ENCODE data around the gene MICAL3. TPM values are rescaled to one million over a fixed set of nuclear protein-coding genes. Genes with fewer than 3 reads are reported as not detected.
"Not testable (repeated sequence)": the region's sequence is repeated elsewhere in the genome, so short reads cannot be mapped to it uniquely, and the experiment has no call there.

MICAL3 gene
- total RNA-seq, 1 donor from 2014 or later, result 28.2 TPM

DNA sequence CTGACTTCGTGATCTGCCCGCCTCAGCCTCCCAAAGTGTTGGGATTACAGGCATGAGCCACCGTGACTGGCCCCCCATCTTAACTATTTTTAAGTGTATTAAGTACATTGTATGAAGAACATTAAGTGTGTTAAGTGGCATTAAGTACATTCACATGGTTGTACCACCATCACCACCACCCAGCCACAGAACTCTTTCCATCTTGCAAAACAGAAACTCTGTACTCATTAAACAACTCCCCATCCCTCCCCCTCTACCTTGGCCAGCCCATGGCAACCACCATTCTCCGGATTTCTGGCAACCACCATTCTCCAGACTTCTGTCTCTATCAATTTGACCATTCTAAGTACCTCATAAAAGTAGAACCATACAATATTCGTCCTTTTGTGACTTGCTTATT is 35.6 kb upstream of the MICAL3 start:
- no peak for DNase-seq

DNA sequence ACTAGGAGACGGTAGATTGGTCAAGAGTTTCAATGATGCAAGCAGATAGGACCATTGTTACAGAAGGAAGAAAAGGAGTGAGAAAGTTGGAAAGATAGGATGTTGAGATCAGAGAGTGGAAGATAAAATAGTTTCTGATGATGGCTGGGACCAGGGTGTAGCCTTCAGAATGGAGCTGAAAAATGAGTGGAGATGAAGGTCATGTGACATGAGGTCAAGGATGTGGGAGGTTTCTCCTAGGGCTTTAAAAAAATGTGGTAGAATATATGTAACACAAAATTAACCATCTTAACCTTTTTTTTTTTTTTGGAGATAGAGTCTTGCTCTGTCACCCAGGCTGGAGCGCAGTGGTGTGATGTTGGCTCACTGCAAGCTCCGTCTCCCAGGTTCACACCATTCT is 35.1 kb upstream of the MICAL3 start:
- no peak for DNase-seq

DNA sequence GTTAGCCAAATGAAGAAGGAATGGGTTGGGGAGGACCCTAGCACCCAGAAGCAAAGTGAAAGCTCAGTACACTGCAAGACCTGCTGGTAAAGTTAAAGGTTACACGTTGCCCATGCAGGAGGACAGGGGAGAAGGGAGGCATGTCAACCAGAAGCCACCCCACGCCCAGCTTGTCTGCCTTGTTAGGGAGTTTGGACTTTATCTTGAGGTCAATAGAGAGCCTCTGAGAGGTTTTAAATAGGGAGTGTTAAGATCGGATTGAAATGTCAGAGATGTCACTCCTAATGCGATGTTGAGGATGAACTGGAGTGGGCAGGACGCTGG is 34.7 kb upstream of the MICAL3 start:
- DNase-seq, result no peak

DNA sequence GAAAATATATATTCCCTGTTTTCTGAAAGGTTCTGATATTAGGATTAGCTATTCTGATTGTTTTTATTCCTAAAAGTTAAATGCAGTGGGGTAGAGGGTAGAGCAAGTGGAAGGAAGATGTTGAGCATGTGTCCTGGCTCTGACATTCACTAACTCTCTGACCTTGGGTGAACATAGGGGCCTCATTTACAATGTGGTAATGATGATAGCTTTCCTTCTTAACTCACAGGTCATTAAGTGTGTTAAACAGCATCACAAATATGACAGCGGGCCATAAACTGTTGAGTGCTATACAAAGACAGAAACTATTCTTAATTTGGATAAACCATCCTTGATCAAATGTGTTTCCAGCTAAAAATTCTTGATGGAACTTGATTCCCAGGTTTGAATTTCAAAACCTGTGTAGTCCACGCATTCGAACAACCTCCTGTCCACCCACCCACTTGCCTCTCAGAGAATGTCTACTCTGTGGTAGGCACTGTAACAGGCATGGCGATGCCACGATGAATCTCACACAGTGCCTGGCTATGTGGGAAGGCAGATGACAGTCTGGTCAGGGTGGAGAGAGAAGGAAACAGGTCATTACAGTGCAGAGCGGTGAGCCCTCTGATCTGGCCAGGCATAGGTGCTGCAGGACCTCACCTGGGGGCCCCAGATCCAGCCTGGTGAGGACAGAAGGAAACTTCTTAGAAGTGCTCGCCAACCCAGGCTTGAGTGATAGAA is 34.2 kb upstream of the MICAL3 start:
- no peak for DNase-seq

DNA sequence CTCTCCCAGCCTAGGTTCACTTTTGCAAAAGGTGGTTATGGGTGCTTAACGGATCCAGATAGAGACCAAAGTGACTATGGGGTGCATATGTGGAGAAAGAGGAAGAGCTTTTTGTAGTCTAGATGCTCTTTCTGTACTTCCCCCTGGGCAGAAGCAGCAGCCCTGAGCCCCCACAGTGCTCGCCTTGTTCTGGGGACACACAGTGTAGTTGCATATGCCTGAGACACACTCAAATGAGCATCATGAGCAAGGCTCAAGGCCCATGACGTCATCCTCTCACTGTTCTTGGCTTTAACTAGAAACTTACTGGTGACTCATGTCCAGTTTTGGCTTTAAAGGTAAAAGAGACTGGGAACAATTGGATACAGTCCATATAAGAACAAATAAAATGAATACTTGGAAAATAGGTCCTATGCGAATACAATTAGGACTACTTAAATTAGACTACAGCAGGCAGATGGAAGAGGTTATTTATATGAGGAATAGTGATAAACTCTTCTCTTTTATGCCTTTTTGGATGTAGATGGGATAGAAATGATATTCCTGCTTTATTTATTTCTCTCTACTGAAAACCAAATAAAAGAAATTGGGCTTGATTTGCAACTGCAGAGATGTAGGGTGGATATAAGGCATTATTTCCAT is 33.3 kb upstream of the MICAL3 start:
- DNase-seq, result peak; percentile 35

DNA sequence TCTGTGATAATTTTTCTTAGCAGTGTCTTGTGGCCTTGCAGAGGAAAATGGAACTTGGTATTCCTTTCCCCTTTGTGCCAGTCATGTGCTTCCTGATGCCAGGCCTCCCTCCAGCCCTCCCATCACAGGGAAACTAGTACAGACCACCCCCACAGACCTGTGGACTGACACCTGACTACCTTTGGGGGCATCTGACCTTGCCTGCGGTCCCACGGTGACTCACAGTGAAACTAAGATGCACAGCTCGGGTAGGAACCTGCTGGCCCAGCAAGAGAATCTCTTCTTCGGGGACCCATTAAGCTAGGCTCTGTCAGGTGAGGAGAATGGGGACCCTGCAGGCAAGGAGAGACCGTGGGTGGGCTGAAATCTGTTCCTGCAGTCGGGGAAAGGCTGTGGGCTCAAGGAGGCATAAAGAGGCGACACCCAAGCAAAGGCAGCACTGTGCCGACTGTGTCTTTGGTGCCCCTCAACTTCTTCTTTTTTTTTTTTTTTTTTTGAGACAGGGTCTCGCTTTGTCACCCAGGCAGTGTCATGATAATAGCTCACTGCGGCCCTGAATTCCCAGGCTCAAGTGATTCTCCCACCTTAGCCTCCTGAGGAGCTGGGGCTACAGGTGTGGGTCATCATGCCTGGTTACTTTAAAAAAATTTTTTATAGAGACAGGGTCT is 32.6 kb upstream of the MICAL3 start:
- no peak for DNase-seq

DNA sequence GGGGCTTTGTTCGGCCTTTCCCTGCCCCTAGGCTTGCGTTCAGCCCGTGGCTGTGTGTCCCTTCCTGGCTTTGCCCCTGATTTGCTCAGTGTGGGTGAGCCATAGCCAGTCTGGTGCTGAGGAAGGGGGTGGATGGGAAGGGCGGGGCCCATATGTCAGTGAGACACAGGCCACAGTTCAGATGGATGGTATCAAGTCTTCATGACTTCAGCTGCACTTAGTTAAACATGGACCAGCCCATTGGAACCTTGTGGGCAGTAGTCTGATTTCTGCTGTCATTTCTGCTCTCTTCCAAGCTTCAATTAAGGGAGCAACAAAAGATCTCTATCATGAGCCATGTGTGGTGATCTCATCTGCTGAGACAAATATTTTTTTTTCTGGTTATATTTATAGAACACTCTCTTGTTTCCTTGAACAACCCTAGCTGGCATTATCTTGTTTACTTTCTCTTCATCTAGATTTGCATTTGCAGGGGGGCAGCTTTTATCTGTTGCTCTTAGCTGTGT is 31.9 kb upstream of the MICAL3 start:
- DNase-seq, result peak; percentile 62

DNA sequence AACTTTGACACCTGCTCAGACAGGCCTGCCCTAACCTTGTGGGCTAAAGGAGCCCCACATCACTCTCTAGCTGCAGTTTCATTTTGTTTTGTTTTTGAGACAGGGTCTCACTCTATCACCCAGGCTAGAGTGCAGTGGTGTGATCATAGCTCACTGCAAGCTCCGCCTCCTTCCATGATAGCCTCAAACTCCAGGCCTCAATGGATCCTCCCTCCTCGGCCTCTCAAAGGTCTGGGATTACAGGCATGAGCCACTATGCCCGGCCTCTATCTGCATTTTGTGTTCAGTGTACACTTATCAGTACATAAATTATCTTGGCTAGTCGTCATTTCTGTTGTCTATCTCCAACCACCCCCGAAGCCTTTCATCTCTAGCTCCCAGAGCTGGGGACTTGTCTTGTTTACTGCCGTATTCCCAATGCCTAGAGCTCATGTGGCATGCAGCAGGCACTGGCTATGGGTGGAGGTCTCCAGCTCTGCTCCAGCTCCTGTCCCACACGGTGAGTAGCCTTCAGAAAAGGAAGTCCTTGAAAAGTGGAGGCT is 31.3 kb upstream of the MICAL3 start:
- no peak for DNase-seq

DNA sequence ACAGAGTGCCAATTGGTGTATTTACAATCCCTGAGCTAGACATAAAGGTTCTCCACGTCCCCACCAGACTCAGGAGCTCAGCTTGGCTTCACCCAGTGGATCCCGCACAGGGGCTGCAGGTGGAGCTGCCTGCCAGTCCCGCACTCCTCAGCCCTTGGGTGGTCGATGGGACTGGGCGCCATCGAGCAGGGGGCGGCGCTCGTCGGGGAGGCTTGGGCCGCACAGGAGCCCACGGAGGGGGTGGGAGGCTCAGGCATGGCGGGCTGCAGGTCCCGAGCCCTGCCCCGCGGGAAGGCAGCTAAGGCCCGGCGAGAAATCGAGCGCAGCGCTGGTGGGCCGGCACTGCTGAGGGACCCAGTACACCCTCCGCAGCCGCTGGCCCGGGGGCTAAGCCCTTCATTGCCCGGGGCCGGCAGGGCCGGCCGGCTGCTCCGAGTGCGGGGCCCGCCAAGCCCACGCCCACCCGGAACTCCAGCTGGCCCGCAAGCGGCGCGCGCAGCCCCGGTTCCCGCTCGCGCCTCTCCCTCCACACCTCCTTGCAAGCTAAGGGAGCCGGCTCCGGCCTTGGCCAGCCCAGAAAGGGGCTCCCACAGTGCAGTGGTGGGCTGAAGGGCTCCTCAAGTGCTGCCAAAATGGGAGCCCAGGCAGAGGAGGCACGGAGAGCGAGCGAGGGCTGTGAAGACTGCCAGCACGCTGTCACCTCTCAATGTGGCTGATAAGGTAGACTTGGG is 29.0 kb upstream of the MICAL3 start:
- DNase-seq, result not testable (repeated sequence)

DNA sequence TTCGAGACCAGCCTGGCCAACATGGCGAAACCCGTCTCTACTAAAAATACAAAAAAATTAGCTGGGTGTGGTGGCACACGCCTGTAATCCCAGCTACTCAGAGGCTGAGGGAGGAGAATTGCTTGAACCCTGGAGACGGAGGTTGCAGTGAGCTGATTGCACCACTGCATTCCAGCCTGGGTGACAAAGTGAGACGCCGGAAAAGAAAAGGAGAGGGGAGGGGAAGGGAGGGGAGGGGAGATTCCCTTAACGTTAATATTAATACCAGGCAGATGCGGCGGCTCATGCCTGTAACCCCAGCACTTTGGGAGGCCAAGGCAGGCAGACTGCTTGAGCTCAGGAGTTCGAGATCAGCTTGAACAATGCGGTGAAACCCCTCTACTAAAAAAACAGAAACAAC is 26.8 kb upstream of the MICAL3 start:
- DNase-seq, result not testable (repeated sequence)

DNA sequence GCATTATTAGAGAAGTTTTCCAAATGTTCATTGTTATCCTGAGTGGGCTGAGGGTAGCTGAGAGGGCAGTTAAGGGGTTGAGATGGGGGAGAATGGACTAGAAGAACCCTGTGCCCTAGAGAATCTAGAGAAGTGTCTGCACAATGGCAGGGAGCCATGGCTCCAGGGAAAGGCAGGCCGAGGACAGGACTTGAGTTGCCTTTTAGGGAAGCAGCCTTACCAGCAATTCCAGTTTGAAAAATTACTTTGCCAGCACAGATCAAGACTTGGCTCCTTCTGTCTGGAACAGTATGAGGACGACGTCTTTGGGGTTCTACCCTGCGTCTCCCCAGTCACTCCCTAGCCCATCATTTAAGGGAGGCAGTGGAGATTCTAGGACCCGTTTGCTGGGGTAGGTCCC is 25.7 kb upstream of the MICAL3 start:
- no peak for DNase-seq

DNA sequence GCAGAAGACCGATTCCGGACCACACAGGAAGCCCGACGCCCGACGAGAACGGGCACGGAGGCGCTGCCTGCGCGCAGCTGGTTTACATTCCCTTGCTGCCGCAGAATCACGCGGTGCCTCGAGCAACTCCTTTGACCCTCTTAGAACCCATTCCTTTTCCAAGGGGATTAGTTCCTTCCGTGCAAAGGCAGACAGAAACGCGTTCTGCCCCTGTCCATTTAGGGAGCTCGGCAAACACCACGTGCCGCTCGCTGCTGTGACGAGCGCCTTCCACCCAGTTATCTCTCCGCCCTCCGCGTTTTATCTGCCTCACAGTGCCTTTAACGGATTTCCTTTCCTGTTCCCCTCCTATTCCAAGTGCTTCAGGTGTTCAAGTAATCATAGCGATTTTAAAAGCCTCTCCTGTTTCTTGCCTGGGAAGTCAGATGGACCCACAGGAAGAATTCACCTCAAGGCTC is 24.1 kb upstream of the MICAL3 start:
- peak; percentile 56 for DNase-seq

DNA sequence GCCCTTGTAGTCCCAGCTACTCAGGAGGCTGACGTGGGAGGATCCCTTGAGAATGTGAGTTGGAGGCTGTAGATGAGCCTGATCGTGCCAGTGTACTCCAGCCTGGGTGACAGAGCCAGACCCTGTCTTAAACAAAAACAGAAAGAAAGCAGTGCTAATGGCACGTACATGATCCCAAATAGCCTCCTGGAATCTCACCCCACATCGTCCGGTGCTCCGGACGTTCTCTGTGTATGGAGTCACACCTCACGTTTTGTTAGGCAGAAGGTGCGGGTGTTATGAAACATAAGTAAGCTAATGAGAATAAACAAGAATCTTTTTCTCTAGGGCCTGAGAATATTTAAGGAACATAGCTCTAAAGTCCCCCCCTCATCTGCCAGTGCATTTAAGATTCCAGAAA is 23.7 kb upstream of the MICAL3 start:
- DNase-seq, result no peak

DNA sequence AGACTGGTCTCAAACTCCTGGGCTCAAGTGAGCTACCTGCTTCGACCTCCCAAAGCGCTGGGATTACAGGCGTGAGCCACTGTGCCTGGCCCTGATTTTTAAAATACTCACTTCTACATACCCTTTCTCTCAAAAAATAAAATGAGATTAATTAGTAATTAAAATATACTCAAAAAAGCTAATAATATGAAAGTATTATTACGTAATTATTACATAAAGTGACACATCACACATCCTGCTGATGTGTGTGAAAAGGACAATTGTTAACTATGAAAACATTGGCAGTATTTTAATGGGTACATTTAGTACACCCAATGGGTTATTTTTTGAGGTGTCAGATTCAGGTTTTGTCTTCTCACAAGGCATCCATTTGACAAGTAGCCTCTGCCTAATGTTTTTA is 21.4 kb upstream of the MICAL3 start:
- DNase-seq, result no peak

DNA sequence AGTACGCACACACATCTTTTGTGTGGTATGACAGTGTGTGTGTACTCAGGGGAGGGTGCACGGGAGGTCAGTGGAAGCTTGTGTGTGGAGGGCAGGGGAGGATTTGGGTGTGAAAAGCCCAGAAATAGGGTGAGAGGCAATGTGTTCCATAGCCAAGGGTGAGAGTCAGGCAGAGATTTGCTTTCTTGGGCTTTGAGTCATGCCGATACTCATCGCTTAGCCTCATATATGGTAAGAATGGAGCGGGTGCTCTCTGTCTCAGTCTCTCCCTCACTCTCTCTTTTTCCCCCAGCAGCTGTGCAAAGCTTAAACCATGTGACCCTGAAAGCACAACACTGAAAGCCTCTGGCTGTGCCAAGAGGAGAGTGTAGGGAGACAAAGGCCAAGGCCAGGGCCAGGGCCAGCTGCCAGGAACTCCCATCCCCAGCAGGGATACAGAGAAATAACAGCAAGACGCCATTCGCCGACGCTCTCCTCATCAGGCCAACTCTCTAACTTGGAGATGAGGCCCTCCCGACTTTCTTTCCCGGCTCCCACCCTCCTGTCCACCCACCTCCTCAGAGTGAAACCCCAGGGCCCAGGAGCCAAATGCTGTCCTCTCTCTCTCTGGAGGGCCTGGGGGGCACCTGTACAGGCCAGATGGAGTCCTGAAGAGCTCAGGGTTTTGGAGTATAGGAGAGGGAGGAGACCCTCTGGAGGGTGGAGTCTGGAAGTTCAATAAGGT is 20.3 kb upstream of the MICAL3 start:
- DNase-seq, result peak; percentile 15

DNA sequence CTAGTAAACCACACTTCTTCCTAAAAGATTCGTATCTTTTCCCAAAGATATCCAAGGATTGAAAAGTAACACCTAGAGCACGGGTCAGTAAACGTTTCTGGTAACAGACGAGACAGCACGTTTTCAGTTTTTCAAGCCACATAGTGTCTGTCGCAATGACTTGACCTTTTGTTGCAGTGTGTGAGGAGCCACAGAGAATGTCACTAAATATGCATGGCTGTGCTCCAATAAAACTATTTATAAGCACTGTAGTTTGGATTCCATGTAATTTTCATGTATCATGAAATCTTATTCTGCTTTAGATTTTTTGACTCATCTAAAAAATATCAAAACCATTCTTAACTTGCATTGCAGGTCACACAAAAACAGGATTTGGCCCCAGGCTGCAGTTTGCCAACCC is 18.3 kb upstream of the MICAL3 start:
- DNase-seq, result no peak

DNA sequence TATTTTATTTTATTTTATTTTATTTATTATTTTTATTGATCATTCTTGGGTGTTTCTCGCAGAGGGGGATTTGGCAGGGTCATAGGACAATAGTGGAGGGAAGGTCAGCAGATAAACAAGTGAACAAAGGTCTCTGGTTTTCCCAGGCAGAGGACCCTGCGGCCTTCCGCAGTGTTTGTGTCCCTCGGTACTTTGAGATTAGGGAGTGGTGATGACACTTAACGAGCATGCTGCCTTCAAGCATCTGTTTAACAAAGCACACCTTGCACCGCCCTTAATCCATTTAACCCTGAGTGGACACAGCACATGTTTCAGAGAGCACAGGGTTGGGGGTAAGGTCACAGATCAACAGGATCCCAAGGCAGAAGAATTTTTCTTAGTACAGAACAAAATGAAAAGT is 16.5 kb upstream of the MICAL3 start:
- not testable (repeated sequence) for DNase-seq

DNA sequence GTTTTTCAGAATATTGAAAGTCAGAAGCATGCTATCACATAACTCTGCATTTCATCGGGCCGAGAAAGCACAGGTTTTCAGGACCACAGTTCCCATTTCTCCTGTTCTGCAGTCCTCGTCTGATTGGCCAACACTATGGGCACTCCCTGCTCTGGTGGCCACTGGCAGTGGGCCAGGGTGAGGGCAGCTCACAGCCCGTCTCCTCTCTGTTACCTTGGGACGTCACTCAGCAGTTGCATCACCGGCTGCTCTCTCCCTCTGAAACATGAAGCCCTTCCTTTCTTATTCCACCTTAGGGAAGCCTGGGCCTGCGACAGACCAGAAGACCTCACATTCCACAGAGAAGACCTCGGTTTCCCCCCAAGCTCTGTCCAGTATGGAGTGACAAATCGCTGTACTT is 11.4 kb upstream of the MICAL3 start:
- no peak for DNase-seq

DNA sequence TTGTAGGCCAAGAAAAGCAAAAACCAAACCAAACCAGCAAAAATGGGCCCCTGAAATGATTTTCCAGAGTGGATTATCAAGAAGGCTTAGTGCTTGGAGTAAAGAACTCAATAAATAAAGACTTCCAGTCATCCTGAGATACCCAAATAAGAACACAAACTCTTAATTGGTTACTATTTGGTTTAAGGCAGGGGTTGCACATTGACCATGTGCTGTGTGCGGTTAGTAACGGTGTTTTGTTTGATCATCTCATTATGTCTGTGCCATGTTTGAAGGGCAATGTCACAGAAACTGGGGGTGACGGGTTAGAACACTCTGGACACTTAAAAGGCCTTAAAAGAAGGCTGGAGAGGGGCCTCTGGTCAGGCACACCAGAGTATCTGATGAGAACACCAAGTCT is 9.7 kb upstream of the MICAL3 start:
- DNase-seq, result no peak

DNA sequence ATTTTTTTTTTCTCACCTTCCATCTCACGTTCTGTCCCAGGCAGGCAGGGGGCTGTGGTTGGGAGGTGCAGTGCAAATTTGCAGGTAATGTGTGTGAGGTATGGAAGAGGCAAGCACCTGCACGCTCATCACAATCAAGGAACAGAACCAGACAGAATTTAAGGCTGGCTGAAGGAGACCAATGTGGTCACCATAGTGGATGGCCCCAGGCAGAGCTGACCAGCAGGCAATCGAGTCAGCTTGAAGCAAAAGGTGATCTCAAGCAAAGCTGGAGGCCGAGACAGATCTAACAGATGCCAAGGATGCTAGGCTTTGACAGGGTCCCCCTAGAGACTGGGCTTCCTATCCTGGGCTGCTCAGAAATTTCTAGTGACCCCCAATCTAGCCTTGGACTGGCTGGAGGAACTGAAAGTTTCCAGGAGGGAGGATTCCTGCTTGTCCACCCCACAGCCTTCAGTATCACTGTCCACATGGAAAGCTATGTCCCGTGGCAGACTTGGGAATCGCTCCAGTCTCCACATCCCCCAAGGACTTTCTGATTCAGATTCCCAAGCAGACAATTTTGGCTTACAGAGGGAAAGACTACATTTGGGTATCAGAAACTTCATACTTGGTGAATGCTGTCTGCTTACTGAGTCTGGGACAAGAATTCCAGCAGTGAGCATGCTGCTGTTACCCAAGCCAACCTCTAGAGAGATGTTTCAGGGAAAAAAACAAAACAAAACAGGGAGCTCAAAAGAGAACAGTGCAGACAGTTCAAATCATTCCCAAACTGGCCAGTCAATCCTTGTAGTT is 9.0 kb upstream of the MICAL3 start:
- DNase-seq, result no peak

Measured in skin of body (tissue), 2 donors.